Measurements from ENCODE around the gene DOLPP1.

GRCh38 chr9:129135476-129135875 lies 54.6 kb downstream of the DOLPP1 start:
- TF ChIP-seq CTCF (IDR thresholded peaks at IDR 0.05; ENCODE audit: control extremely low read depth in 1 of 3, insufficient read depth in 1 of 3, low read depth in 1 of 3, low read length in 3 of 3) (no peak), RBBP5 (IDR thresholded peaks at IDR 0.05; ENCODE audit: borderline replicate concordance, low read depth, low read length) (no peak), EP300 (IDR thresholded peaks at IDR 0.05; ENCODE audit: borderline replicate concordance in 1 of 2, low read depth in 2 of 2, low read length in 2 of 2) (no peak), CTBP2 (IDR thresholded peaks at IDR 0.05; ENCODE audit: borderline replicate concordance, insufficient read depth, insufficient read length, low read length) (no peak), ZNF274 (IDR thresholded peaks at IDR 0.05; ENCODE audit: borderline replicate concordance, extremely low read depth, low read length) (no peak), USF2 (IDR thresholded peaks at IDR 0.05; ENCODE audit: low read length) (no peak), JUND (IDR thresholded peaks at IDR 0.05; ENCODE audit: low read length) (no peak), YY1 (IDR thresholded peaks at IDR 0.05; ENCODE audit: low read depth, low read length) (no peak), POLR2AphosphoS5 (IDR thresholded peaks at IDR 0.05; ENCODE audit: low read depth, low read length) (no peak), ATF2 (IDR thresholded peaks at IDR 0.05; ENCODE audit: low read length) (no peak), CBX5 (IDR thresholded peaks at IDR 0.05; ENCODE audit: low read depth, low read length) (no peak), EZH2 (IDR thresholded peaks at IDR 0.05; ENCODE audit: low read depth, low read length, severe bottlenecking) (no peak), JUN (IDR thresholded peaks at IDR 0.05; ENCODE audit: low read depth, low read length) (no peak), GTF2F1 (IDR thresholded peaks at IDR 0.05; ENCODE audit: borderline replicate concordance, low read depth, low read length) (no peak)

Measured in H1 (cell line).